ENCODE measurements around the gene ARGLU1.
"Not testable (repeated sequence)": the region's sequence is repeated elsewhere in the genome, so short reads cannot be mapped to it uniquely, and the experiment has no call there.

Gene ARGLU1

GRCh38 chr13:106567474-106568298 is at the start of gene ARGLU1:
ARGLU1 (minus strand) TSS chr13:106568137; CDS start chr13:106567919, 218 bp downstream.
- peak; percentile 91 for DNase-seq

GRCh38 chr13:106617561-106617960 is 49.6 kb upstream of the ARGLU1 start:
- peak; percentile 36 for DNase-seq

GRCh38 chr13:106616729-106617128 is 48.8 kb upstream of the ARGLU1 start:
- DNase-seq = no peak

- DNase-seq = no peak
Observed at GRCh38 chr13:106614874-106615273, 46.9 kb upstream of the ARGLU1 start.

GRCh38 chr13:106612688-106613087 is 44.8 kb upstream of the ARGLU1 start:
- no peak for DNase-seq

GRCh38 chr13:106610486-106610885 is 42.5 kb upstream of the ARGLU1 start:
- DNase-seq = peak; percentile 38

GRCh38 chr13:106609116-106609515 is 41.2 kb upstream of the ARGLU1 start:
- no peak for DNase-seq

- DNase-seq = no peak
Observed at GRCh38 chr13:106603546-106603945, 35.6 kb upstream of the ARGLU1 start.

- DNase-seq = no peak
Observed at GRCh38 chr13:106602178-106602577, 34.2 kb upstream of the ARGLU1 start.

- DNase-seq = no peak
Observed at GRCh38 chr13:106601489-106601888, 33.6 kb upstream of the ARGLU1 start.

- DNase-seq = not testable (repeated sequence)
Observed at GRCh38 chr13:106600798-106601135, 32.8 kb upstream of the ARGLU1 start.

- DNase-seq = peak; percentile 65
Observed at GRCh38 chr13:106599875-106600797, 32.2 kb upstream of the ARGLU1 start.

GRCh38 chr13:106597749-106598395 is 29.9 kb upstream of the ARGLU1 start:
- DNase-seq = no peak

- DNase-seq = no peak
Observed at GRCh38 chr13:106597186-106597585, 29.2 kb upstream of the ARGLU1 start.

GRCh38 chr13:106596275-106596937 is 28.5 kb upstream of the ARGLU1 start:
- no peak for DNase-seq

GRCh38 chr13:106595625-106596024 is 27.7 kb upstream of the ARGLU1 start:
- no peak for DNase-seq

- no peak for DNase-seq
Observed at GRCh38 chr13:106594980-106595379, 27.0 kb upstream of the ARGLU1 start.

GRCh38 chr13:106593132-106593531 is 25.2 kb upstream of the ARGLU1 start:
- DNase-seq = no peak

GRCh38 chr13:106591299-106591698 is 23.4 kb upstream of the ARGLU1 start:
- no peak for DNase-seq

GRCh38 chr13:106589716-106590115 is 21.8 kb upstream of the ARGLU1 start:
- DNase-seq = no peak

GRCh38 chr13:106588367-106588766 is 20.4 kb upstream of the ARGLU1 start:
- DNase-seq = no peak

GRCh38 chr13:106587787-106588186 is 19.9 kb upstream of the ARGLU1 start:
- no peak for DNase-seq
